Spleen (tissue), 11 donors: ENCODE measurements around the gene PUSL1. TPM values are rescaled to one million over a fixed set of nuclear protein-coding genes. Genes with fewer than 3 reads are reported as not detected.

ENCODE experiments used
- DNase-seq: peaks from one replicate; pipeline ENCODE4 v3.0.0-alpha.2; 2020
- H3K27ac ChIP-seq, 8 donors: fragments of 200-600 bp; sonication (generic) in 7 of 8; 1 replicate in 4 of 8; 2 replicates in 4 of 8; pipeline versions ENCODE4 v1.5.0 to v1.8.0; 2016 to 2021; ENCODE audit warnings: inconsistent platforms in 4 of 8, mild to moderate bottlenecking in 4 of 8, moderate library complexity in 1 of 8
- H3K27me3 ChIP-seq, 7 donors: fragments of 200-600 bp; sonication (generic) in 6 of 7; replicated peaks in 1 of 7; 1 replicate in 4 of 7; 2 replicates in 3 of 7; pipeline versions ENCODE4 v1.5.0 to v1.8.0; 2016 to 2021; ENCODE audit warnings: inconsistent platforms in 3 of 7, mild to moderate bottlenecking in 1 of 7
- H3K36me3 ChIP-seq, 6 donors: fragments of 200-600 bp; sonication (generic) in 5 of 6; 1 replicate in 4 of 6; 2 replicates in 2 of 6; pipeline versions ENCODE4 v1.5.0 to v1.8.0; 2016 to 2021; ENCODE audit warnings: inconsistent platforms in 2 of 6
- H3K4me1 ChIP-seq, 6 donors: fragments of 200-600 bp; sonication (generic) in 5 of 6; 1 replicate in 3 of 6; 2 replicates in 3 of 6; pipeline versions ENCODE4 v1.5.0 to v1.8.0; 2016 to 2021; ENCODE audit warnings: inconsistent platforms in 3 of 6
- H3K4me3 ChIP-seq, 8 donors: fragments of 200-600 bp; sonication (generic) in 7 of 8; 1 replicate in 4 of 8; 2 replicates in 4 of 8; pipeline versions ENCODE4 v1.5.0 to v1.8.0; 2016 to 2021; ENCODE audit warnings: inconsistent platforms in 4 of 8, mild to moderate bottlenecking in 4 of 8, moderate library complexity in 2 of 8
- H3K9me3 ChIP-seq, 8 donors: fragments of 200-600 bp; sonication (generic) in 7 of 8; 1 replicate in 4 of 8; 2 replicates in 4 of 8; pipeline versions ENCODE4 v1.5.0 to v1.8.0; 2016 to 2021; ENCODE audit warnings: inconsistent platforms in 4 of 8
- POLR2A ChIP-seq, 3 donors: fragments of 450-650 bp; IDR thresholded peaks; one replicate each; pipeline ENCODE4 v1.5.1; 2017; ENCODE audit warnings: antibody characterized with exemption in 3 of 3, mild to moderate bottlenecking in 1 of 3
- POLR2AphosphoS5 ChIP-seq, 3 donors: sonication (generic); formaldehyde crosslinking; IDR thresholded peaks; one replicate each; pipeline ENCODE4 v1.5.1; 2017; ENCODE audit warnings: antibody characterized with exemption in 3 of 3
- WGBS, 5 donors: extraction: QIAGEN DNeasy Blood & Tissue Kit in 3 of 5; methylation state at CpG; one replicate each; pipeline versions ENCODE4 v1.1.5 to v1.1.7; 2013 to 2018; 5-methylcytosine and 5-hydroxymethylcytosine counted together
- intact Hi-C: fragments of 100-400 bp; cut with DNase I; formaldehyde crosslinking; loops from one replicate; pipeline ENCODE4 v1.15.0; 2023; ENCODE audit warnings: low total_unique reads
- polyA plus RNA-seq, 3 donors: library from polyadenylated mRNA; stranded (reverse); fragments of 200-250 nt; gene quantifications; one replicate each; pipeline ENCODE4 v1.2.1, GENCODE V29; 2013
- total RNA-seq, 7 donors: library from RNA; depleted of rRNA in 3 of 7; stranded (reverse); fragments of >200 nt in 3 of 7; fragmentation: NEBNext Ultra II Directional in 4 of 7; extraction: Animal tissue kit (Norgen Biotek cat#: 25700) in 4 of 7; gene quantifications; one replicate each; pipeline versions ENCODE4 v1.1.0 to v1.2.1, GENCODE V29; 2016 to 2021
- TF ChIP-seq, protein P1 (sequence below), 11 experiments: fragments of 200-600 bp in 7 of 11; fragments of 450-650 bp in 4 of 11; sonication (generic) in 4 of 11; IDR thresholded peaks in 8 of 11; conservative IDR thresholded peaks in 3 of 11; 1 replicate in 7 of 11; 2 replicates in 4 of 11; pipeline versions ENCODE4 v1.4.0 to v1.8.0; 2016 to 2021; ENCODE audit warnings: antibody characterized with exemption in 11 of 11, inconsistent platforms in 4 of 11, mild to moderate bottlenecking in 1 of 11
- donor health status: healthy with polysubstance abuse.
- donor health status: DM: no; HTN: no; CAD: no; lungs with moderate emphysema.
- donor health status: DM: no; HTN: no; CAD: no.
- donor health status: Bipolar disorder and iron deficiency.
- donor health status: healthy.
- donor health status: DM: no; HTN: no; CAD: no.
- donor health status: DM: yes; HTN: yes; CAD: no.

Gene PUSL1
- total and polyA plus RNA-seq, 10 donors: 9.8 to 22.9 (median 12.8) TPM

- no peak overlapping the region for H3K4me3 ChIP-seq
- no peaks in the 10 kb centered on the region for H3K9me3 ChIP-seq
- peaks cover 0 to 29% (median 0%) of the 10 kb centered on the region in 7 donors for H3K27me3 ChIP-seq
- 82 to 91% (median 89%) methylated on average over 11 to 14 of the region's 14 CpGs for WGBS, 5 donors
- H3K27ac ChIP-seq: no peak overlapping the region
- DNase-seq: no peak
- no peak for TF ChIP-seq POLR2AphosphoS5 (IDR thresholded peaks at IDR 0.05)
- TF ChIP-seq, protein P1, sequence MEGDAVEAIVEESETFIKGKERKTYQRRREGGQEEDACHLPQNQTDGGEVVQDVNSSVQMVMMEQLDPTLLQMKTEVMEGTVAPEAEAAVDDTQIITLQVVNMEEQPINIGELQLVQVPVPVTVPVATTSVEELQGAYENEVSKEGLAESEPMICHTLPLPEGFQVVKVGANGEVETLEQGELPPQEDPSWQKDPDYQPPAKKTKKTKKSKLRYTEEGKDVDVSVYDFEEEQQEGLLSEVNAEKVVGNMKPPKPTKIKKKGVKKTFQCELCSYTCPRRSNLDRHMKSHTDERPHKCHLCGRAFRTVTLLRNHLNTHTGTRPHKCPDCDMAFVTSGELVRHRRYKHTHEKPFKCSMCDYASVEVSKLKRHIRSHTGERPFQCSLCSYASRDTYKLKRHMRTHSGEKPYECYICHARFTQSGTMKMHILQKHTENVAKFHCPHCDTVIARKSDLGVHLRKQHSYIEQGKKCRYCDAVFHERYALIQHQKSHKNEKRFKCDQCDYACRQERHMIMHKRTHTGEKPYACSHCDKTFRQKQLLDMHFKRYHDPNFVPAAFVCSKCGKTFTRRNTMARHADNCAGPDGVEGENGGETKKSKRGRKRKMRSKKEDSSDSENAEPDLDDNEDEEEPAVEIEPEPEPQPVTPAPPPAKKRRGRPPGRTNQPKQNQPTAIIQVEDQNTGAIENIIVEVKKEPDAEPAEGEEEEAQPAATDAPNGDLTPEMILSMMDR (IDR thresholded peaks at IDR 0.05 in 8 of 11, conservative IDR thresholded peaks at IDR 0.05 in 3 of 11): no peak
- TF ChIP-seq POLR2A (IDR thresholded peaks at IDR 0.05): no peak
- H3K36me3 ChIP-seq: no peaks in the 10 kb centered on the region
- intact Hi-C loops: no loop called here
- peaks cover 0 to 21% (median 3%) of the 10 kb centered on the region in 6 donors for H3K4me1 ChIP-seq
Measured at GRCh38 chr1:1282998-1283397, 25.4 kb upstream of the PUSL1 start.

DNA sequence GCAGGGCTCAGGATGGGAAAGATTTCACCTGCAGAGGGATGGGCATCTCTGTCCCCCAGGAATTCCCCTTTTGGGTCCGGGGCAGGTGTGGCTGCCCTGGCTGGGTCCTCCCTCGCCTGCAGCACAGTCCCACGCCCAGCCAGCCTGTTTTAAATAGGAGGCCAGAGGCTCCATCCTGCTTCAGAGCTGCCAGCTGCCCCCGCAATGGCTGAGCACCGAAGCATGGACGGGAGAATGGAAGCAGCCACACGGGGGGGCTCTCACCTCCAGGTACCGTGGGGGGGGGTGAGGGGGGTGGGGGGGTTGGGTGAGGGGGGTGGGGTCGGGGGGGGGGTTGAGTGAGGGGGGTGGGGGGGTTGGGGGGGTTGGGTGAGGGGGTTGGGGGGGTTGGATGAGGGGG is 24.6 kb upstream of the PUSL1 start:
- Histone ChIP-seq H3K4me3 (no peak overlapping the region), H3K4me1 (peaks cover 0 to 21% (median 3%) of the 10 kb centered on the region in 6 donors), H3K36me3 (no peaks in the 10 kb centered on the region), H3K27ac (no peak overlapping the region), H3K9me3 (no peaks in the 10 kb centered on the region), H3K27me3 (peaks cover 0 to 29% (median 0%) of the 10 kb centered on the region in 7 donors)
- intact Hi-C loops: no loop called here
- TF ChIP-seq POLR2AphosphoS5 (IDR thresholded peaks at IDR 0.05) (no peak), POLR2A (IDR thresholded peaks at IDR 0.05) (no peak)
- no peak for DNase-seq
- WGBS, 5 donors: 10 to 30% (median 17%) methylated on average over 2 to 8 of the region's 9 CpGs

GRCh38 chr1:1284221-1285101 is 23.9 kb upstream of the PUSL1 start:
- Histone ChIP-seq H3K4me1 (peaks cover 0 to 21% (median 3%) of the 10 kb centered on the region in 6 donors), H3K9me3 (no peaks in the 10 kb centered on the region), H3K4me3 (no peak overlapping the region), H3K36me3 (no peaks in the 10 kb centered on the region), H3K27ac (no peak overlapping the region), H3K27me3 (peaks cover 0 to 29% (median 0%) of the 10 kb centered on the region in 7 donors)
- intact Hi-C loops: no loop called here
- TF ChIP-seq POLR2A (IDR thresholded peaks at IDR 0.05) (no peak), POLR2AphosphoS5 (IDR thresholded peaks at IDR 0.05) (no peak)
- TF ChIP-seq, protein P1 (IDR thresholded peaks at IDR 0.05 in 8 of 11, conservative IDR thresholded peaks at IDR 0.05 in 3 of 11): no peak
- WGBS, 5 donors: 82 to 91% (median 84%) methylated on average over 20 to 32 of the region's 32 CpGs
- DNase-seq: no peak

GRCh38 chr1:1285102-1285571 is 23.3 kb upstream of the PUSL1 start:
- peaks cover 0 to 21% (median 3%) of the 10 kb centered on the region in 6 donors for H3K4me1 ChIP-seq
- no peak overlapping the region for H3K4me3 ChIP-seq
- WGBS, 5 donors: 90 to 100% (median 91%) methylated on average over 1 to 22 of the region's 22 CpGs
- DNase-seq: no peak
- H3K27ac ChIP-seq: no peak overlapping the region
- intact Hi-C loops: no loop called here
- H3K27me3 ChIP-seq: peaks cover 0 to 29% (median 0%) of the 10 kb centered on the region in 7 donors
- TF ChIP-seq, protein P1 (IDR thresholded peaks at IDR 0.05 in 8 of 11, conservative IDR thresholded peaks at IDR 0.05 in 3 of 11): no peak
- TF ChIP-seq POLR2AphosphoS5 (IDR thresholded peaks at IDR 0.05) (no peak), POLR2A (IDR thresholded peaks at IDR 0.05) (no peak)
- H3K9me3 ChIP-seq: no peaks in the 10 kb centered on the region
- H3K36me3 ChIP-seq: no peaks in the 10 kb centered on the region
